HFFc6 (cell line): ENCODE data around the gene SMIM13. TPM values are rescaled to one million over a fixed set of nuclear protein-coding genes. Genes with fewer than 3 reads are reported as not detected.

ENCODE experiments used
- DNase-seq: peaks from one replicate; pipeline ENCODE4 v3.0.0-alpha.2; 2018
- H3K27ac Mint-ChIP-seq: 2 replicates; pipeline ENCODE4 v1.8.0; 2020; ENCODE audit warnings: mild to moderate bottlenecking, mixed read lengths
- H3K27me3 Mint-ChIP-seq: 2 replicates; pipeline ENCODE4 v1.8.0; 2021; ENCODE audit warnings: mild to moderate bottlenecking, moderate library complexity, mixed read lengths; ENCODE audit not compliant: insufficient read depth
- H3K36me3 Mint-ChIP-seq: 2 replicates; pipeline ENCODE4 v1.8.0; 2021; ENCODE audit warnings: low read depth, mixed read lengths
- H3K4me1 Mint-ChIP-seq: 2 replicates; pipeline ENCODE4 v1.8.0; 2020; ENCODE audit warnings: low read depth, mixed read lengths
- H3K4me3 Mint-ChIP-seq: 2 replicates; pipeline ENCODE4 v1.8.0; 2020; ENCODE audit warnings: mild to moderate bottlenecking, moderate library complexity, mixed read lengths
- H3K9me3 Mint-ChIP-seq: 2 replicates; pipeline ENCODE4 v1.8.0; 2020; ENCODE audit warnings: mild to moderate bottlenecking, mixed read lengths
- total RNA-seq, 6 experiments: library from RNA; stranded (reverse); fragmentation: NEBNext Ultra II Directional; extraction: Animal tissue kit (Norgen Biotek cat#: 25700); gene quantifications; 2 replicates in 1 of 6; 3 replicates in 5 of 6; pipeline ENCODE4 v1.2.3, GENCODE V29; 2021
- TF ChIP-seq, protein P1 (sequence below): fragments of 200-600 bp; sonication (generic); IDR thresholded peaks from 2 replicates; pipeline ENCODE4 v1.5.0; 2021; ENCODE audit warnings: antibody characterized with exemption, mild to moderate bottlenecking

SMIM13 gene
- total RNA-seq, 6 experiments from 2014 or later = 11.9 to 16.5 (median 13.3) TPM

DNA sequence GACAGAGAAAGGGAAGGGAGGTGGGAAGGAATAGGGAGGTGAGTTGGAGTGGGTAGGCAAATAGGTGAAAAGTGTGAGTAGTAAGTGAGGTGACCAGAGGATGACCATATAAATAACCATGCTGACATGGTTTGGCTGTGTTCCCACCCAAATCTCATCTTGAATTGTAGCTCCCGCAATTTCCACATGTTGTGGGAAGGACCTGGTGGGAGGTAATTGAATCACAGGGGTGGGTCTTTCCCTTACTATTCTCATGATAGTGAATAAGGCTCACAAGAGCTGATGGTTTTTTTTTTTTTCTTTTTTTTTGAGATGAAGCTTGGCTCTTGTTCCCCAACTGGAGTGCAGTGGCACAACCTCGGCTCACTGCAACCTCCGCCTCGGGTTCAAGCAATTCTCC is 21.5 kb upstream of the SMIM13 start:
- DNase-seq = no peak
- Mint-ChIP-seq H3K27me3 (peaks cover 3% of the 10 kb centered on the region), H3K27ac (no peak overlapping the region), H3K4me1 (no peaks in the 10 kb centered on the region), H3K4me3 (no peak overlapping the region), H3K36me3 (no peaks in the 10 kb centered on the region), H3K9me3 (no peaks in the 10 kb centered on the region)
- TF ChIP-seq, protein P1, sequence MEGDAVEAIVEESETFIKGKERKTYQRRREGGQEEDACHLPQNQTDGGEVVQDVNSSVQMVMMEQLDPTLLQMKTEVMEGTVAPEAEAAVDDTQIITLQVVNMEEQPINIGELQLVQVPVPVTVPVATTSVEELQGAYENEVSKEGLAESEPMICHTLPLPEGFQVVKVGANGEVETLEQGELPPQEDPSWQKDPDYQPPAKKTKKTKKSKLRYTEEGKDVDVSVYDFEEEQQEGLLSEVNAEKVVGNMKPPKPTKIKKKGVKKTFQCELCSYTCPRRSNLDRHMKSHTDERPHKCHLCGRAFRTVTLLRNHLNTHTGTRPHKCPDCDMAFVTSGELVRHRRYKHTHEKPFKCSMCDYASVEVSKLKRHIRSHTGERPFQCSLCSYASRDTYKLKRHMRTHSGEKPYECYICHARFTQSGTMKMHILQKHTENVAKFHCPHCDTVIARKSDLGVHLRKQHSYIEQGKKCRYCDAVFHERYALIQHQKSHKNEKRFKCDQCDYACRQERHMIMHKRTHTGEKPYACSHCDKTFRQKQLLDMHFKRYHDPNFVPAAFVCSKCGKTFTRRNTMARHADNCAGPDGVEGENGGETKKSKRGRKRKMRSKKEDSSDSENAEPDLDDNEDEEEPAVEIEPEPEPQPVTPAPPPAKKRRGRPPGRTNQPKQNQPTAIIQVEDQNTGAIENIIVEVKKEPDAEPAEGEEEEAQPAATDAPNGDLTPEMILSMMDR = no peak

DNA sequence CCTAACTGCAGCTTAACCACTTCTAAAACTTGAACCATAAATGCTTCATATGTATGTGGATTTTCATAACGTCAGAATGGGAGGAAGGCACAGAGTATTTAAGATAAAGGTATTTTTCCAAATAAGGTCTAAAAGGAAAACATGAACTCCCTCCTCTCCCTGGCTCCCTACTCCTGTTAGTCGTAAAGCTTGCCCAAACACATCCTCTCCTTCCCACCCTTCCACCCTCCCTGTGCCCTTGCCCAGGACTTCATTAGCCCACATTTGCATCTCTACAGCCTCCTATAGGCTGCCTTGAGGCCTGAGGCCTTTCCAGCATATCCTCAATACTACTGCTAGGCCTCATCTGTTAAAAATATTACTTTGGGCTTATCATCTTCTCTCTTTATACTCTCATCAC is 17.1 kb upstream of the SMIM13 start:
- H3K27ac Mint-ChIP-seq = no peak overlapping the region
- no peak overlapping the region for H3K4me3 Mint-ChIP-seq
- no peaks in the 10 kb centered on the region for H3K9me3 Mint-ChIP-seq
- no peak for DNase-seq
- TF ChIP-seq, protein P1 = no peak
- no peaks in the 10 kb centered on the region; the same call in none of the 2 replicates for H3K27me3 Mint-ChIP-seq
- no peaks in the 10 kb centered on the region for H3K4me1 Mint-ChIP-seq
- H3K36me3 Mint-ChIP-seq = no peaks in the 10 kb centered on the region

DNA sequence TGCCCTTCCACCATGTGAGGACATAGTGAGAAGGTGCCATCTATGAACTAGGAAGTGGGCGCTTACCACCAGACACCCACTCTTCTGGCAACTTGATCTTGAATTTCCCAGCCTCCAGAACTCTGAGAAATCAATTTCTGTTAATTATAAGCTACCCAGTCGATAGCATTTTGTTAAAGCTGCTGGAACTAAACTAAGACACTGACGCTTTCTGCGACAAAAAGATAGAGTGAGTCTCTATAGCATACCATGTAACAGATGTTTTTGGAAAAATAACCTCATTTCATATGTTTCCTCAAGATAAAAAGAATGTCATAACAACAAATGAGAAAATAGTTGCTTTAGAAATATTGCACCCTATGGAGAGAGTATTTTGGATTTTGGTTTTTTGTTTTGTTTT is 15.4 kb upstream of the SMIM13 start:
- TF ChIP-seq, protein P1 = no peak
- DNase-seq = no peak
- Mint-ChIP-seq H3K4me1 (peaks cover 2% of the 10 kb centered on the region), H3K27ac (no peak overlapping the region), H3K9me3 (no peaks in the 10 kb centered on the region), H3K36me3 (no peaks in the 10 kb centered on the region), H3K4me3 (no peak overlapping the region), H3K27me3 (no peaks in the 10 kb centered on the region; the same call in none of the 2 replicates)

DNA sequence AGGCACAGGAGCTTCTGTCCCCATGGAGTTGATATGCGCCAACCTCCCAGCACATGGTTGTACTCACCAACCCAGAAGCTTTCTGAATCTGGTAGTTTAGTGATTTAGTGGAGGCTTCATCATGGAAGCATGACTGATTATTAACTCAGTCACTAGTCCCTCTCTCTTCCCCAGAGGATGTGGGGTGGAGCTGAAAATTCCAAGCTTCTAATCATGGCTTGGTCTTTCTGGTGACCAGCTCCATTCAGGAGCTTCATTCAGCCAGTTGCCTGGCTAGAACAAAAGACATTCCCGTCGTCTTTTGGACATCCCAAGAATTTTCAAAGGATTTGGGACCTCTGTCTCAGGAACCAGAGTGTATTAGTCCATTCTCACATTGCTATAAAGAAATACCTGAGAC is 13.3 kb upstream of the SMIM13 start:
- Mint-ChIP-seq H3K27ac (no peak overlapping the region), H3K4me3 (no peak overlapping the region), H3K4me1 (peaks cover 8% of the 10 kb centered on the region), H3K9me3 (no peaks in the 10 kb centered on the region), H3K27me3 (peaks cover 1% of the 10 kb centered on the region), H3K36me3 (no peaks in the 10 kb centered on the region)
- TF ChIP-seq, protein P1 = no peak
- no peak for DNase-seq

DNA sequence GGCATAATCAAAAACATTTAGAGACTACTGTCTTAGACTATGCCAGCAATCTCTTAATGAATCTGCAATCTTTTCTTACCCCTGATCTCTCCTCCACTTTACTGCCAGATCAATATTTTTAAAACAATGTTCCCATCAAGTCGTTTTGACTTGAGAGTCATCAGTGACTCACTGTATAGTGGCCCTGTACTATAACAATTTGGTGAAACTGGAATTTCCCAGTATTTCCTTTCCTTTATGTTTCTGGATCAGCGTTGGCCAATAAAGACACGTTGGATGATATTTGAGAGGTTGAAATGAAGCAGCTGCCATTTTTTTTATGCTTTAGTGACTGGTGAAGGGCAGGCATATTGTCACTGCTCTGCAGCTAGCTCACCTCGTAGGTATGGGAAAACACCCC is 10.1 kb upstream of the SMIM13 start:
- Mint-ChIP-seq H3K4me3 (no peak overlapping the region), H3K27ac (no peak overlapping the region), H3K27me3 (peaks cover 1% of the 10 kb centered on the region), H3K4me1 (peaks cover 20% of the 10 kb centered on the region), H3K36me3 (no peaks in the 10 kb centered on the region), H3K9me3 (no peaks in the 10 kb centered on the region)
- no peak for DNase-seq
- TF ChIP-seq, protein P1 = no peak

DNA sequence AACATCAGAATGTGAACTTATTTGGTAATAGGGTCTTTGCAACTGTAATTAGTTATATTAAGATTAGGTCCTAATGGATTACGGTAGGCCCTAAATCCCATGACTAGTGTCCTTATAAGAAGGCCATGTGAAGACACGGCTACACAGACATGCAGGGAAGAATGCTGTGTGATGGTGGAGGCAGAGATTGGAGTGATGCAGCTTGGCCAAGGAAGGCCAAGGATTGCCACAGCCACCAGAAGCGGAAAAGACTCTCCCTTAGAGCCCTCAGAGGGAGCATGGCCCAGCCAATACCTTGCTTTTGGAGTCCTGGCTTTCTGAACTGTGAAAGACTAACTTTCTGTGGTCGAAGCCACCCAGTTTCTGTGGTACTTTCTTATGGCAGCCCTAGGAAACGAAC is 9.7 kb upstream of the SMIM13 start:
- H3K4me3 Mint-ChIP-seq = no peak overlapping the region
- DNase-seq = no peak
- H3K4me1 Mint-ChIP-seq = peaks cover 20% of the 10 kb centered on the region
- H3K9me3 Mint-ChIP-seq = no peaks in the 10 kb centered on the region
- H3K27ac Mint-ChIP-seq = no peak overlapping the region
- TF ChIP-seq, protein P1 = no peak
- H3K36me3 Mint-ChIP-seq = no peaks in the 10 kb centered on the region
- peaks cover 1% of the 10 kb centered on the region for H3K27me3 Mint-ChIP-seq
